Fibroblast of mammary gland (primary cell): ENCODE results near the gene EYA4.

Experiments
- DNase-seq: peaks from one replicate; pipeline ENCODE4 v3.0.0-alpha.2; 2010; ENCODE audit warnings: low read depth
- H3K4me3 ChIP-seq: 2 replicates; pipeline ENCODE4 v1.5.1; 2011; ENCODE audit warnings: low read depth, mild to moderate bottlenecking, low read length, moderate library complexity; ENCODE audit not compliant: control insufficient read depth
- CTCF ChIP-seq: conservative IDR thresholded peaks from 2 replicates; pipeline ENCODE4 v1.5.1; 2011; ENCODE audit warnings: low read depth, low read length, inconsistent platforms; ENCODE audit not compliant: control insufficient read depth, insufficient read depth

The EYA4 gene

DNA sequence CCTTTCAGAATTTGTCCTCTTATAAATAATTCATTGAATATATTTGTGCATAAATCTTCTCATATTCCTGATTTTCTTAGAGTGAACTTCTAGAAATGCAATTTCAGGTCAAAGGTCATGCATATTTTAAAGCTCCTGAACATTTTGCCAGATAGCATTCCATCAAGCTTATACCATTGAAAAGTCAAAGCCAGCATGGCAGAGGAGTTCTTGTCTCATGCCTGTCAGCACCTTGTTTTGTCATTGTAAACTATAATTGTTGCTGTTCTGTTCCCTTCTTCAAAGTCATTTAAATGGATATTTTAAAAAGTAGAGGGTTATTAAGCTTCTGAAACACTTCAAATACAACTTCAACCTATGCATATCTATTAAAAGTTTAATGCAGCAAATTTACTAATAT, 170.6 kb downstream of the EYA4 start:
- TF ChIP-seq CTCF, result no peak
- DNase-seq, result no peak
- no peak overlapping the region for H3K4me3 ChIP-seq

DNA sequence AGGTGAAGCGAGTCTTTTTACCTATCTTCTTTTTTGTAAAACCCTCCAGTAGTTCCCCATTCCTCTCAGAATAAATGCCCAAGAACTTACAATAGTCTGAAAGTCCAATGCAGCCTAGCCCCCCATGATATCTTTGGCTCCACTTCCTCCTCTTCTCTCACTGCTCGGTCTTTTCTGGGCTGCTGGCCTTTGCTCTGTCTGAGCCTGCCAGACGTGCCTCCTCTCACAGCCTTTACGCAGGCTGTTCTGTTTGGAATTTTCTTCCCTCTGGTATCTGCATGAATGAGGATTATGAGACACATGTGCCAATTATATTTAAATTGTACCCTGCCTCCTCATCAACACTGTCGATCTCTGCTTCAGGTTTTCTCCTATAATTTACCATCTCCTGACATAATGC, 174.1 kb downstream of the EYA4 start:
- no peak for TF ChIP-seq CTCF

DNA sequence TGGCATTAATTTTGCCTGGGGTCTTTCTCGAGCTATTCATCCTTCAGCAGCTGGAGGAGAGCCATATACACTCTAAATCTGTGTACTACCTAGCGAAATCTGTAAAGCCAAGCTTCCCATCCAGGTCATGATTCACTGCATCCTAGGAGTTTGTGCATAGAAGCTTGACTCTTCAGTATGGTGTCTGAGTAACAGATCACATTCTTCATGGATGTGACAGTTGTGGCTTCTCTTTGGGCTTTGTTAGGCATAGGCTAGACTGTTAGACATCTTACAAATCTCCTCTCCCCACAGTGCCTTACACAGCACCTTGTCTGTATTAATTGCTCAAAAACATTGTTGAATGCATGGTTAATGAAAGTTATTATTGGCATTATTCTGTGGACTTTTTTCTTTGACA, 177.0 kb downstream of the EYA4 start:
- no peak for DNase-seq
- no peak for TF ChIP-seq CTCF

More for the DNA sequence above, 174.1 kb downstream of the EYA4 start:
- DNase-seq, result no peak
- H3K4me3 ChIP-seq, result no peak overlapping the region

GRCh38 chr6:133423242-133423641, 182.1 kb downstream of the EYA4 start:
- no peak for TF ChIP-seq CTCF
- no peak for DNase-seq
- no peak overlapping the region for H3K4me3 ChIP-seq

More for the DNA sequence above, 177.0 kb downstream of the EYA4 start:
- H3K4me3 ChIP-seq, result no peak overlapping the region

DNA sequence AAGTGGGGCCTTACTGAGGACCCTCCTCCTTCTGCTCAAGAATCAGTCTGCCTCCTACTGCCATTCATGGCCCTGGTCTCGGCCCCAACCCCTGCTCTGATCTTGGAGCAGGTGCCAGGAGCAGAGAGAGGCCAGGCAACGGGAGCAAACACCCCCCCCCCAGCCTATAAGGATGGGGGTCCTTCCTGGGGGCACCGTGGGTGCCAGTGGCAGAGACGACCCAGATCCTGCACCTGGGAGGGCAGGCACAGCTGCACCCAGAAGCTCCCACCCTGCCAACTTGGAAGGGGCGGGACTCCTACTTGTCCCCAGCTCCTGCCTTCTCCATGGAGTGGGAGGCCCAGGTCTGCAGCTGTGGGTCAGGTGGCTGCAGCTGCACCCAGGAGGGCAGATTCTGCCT, 183.2 kb downstream of the EYA4 start:
- no peak overlapping the region for H3K4me3 ChIP-seq
- DNase-seq, result no peak
- TF ChIP-seq CTCF, result no peak

DNA sequence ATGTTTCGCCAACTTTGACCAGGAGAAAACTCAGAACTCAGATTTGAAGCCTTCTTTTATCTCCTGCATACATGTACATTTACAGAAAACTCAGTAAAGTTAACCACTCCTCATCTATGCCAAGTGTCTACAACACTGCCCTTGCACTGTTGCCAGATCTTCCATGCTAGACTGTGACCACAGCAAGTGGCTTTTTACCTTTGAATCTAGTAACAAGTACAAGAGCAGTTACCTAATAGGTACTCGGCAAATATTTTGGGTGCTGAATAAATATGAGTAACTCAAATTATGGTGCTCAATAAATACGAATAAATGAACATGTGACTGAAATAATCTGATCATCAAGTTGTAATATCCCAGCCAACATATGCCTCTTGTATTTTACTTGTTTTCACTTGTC, 184.9 kb downstream of the EYA4 start:
- no peak for TF ChIP-seq CTCF
- H3K4me3 ChIP-seq, result no peak overlapping the region
- no peak for DNase-seq

DNA sequence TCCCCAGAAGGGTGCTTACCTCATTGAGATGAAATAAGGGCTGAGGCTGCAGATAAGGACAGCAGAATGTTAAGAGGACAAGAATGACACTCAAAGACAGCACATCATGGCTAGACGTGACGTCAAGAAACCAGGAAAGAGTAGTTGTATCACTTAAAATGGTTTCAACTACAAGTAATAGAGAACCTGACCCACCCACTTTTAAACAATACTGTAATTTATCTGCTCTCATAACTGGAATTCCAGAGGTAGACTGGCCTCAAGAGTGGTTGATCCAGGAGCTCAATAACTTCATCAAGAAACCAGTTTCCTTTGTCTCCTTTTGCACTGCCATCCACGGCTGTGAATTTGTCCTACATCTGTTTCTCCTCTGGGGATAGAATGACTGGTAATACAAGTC, 187.1 kb downstream of the EYA4 start:
- TF ChIP-seq CTCF, result no peak
- DNase-seq, result no peak
- H3K4me3 ChIP-seq, result no peak overlapping the region
